GM18951 (cell line): ENCODE measurements around the gene TTYH3.

Experiments used
- POLR2A ChIP-seq: IDR thresholded peaks from 4 replicates; pipeline ENCODE4 v1.6.1; 2011; ENCODE audit warnings: mild to moderate bottlenecking; ENCODE audit not compliant: insufficient read length, insufficient read depth; ENCODE audit errors: extremely low read depth
- in situ Hi-C: fragments of 300-500 bp; cut with MboI; formaldehyde crosslinking; loops from one replicate; pipeline ENCODE4 v1.12.0; 2022; ENCODE audit warnings: low sequenced_read_pairs, mixed read lengths, inconsistent platforms; ENCODE audit not compliant: unreplicated experiment

The TTYH3 gene

DNA sequence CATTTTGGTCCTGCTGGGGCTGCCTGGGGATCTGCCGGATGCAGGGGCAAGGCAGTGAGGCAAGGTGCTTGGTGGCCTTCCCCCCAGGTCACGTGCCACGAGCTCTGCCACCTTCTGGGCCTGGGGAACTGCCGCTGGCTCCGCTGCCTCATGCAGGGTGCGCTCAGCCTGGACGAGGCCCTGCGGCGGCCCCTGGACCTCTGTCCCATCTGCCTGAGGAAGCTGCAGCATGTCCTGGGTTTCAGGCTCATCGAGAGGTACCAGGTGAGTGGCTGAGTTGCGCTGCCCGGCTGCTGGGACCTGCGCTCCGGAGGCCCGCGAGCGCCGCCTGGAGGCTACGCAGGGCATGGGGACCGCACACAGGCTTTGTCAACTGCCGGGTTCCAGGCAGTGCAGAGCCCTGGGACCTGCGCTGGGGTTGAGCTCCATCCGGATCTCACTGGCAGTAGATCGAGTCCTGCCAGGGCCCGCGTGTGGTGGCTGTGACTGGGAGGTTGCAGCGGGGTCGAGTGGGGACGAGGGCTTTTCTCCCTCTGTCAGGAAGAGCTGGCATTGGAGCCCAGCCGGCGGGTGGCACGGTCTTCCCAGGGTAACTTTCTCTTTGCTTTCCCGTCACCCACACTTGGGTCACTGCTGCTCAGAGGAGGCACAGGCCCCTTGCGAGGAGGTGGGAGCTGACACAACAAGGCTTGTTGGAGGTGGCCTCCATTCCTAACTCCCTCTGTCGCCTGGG is 77.9 kb downstream of the TTYH3 start:
- in situ Hi-C loops = loop anchor here (5.0 kb wide), 1 partner anchor 37 kb away; no protein-coding TSS in a partner anchor
- peak; percentile 16 for TF ChIP-seq POLR2A

DNA sequence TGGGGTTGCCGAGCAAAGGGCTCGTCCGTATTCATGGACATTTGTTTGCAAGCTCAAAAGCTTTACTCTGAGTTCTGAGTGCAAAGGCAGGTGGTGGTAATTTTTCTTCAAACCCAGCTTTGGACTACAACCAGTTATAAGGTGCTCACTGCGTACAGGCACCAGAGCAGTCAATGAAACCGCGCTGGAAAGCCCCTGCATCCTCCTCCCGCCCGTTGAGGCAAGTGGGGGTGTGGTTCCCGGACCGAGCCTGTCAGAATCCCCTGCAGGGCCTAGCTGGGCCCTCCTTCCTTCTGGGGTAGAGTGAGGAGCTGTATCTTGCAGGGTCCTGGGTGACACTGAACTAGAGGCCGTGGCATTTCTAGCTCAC is 78.5 kb downstream of the TTYH3 start:
- peak; percentile 21 for TF ChIP-seq POLR2A
- in situ Hi-C loops = no loop called here

DNA sequence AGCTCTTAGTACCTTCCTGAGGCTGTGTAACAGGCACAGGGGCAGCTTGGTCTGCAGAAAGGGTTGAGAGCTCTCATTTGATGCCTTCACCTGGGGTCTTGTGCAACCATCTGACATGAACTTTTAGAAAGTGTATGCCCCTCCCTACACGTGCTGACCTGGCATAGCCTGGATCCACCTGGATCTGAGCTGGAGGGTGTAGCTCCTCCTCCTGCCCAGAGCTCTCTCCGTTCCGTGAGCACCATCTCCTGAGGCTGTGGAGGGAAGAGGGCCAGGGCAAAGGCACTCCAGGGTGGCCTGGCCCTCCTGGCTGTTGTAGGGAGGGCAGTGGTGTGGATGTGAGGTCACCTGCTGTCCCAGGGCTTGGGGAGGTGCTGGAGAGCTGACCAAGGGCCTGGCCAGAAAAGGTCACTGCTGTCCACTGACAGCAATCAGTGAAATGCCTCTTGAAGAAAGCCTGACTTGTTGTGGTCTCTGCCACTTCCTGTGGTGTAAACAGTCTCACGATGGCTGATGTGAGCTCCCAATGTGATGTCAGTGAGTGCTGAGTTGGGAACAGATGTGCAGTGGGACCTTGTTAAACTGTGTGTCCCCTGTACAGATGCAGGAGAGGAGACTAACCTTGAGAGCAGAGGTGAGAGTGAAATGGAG is 79.2 kb downstream of the TTYH3 start:
- no peak for TF ChIP-seq POLR2A
- in situ Hi-C loops = no loop called here

DNA sequence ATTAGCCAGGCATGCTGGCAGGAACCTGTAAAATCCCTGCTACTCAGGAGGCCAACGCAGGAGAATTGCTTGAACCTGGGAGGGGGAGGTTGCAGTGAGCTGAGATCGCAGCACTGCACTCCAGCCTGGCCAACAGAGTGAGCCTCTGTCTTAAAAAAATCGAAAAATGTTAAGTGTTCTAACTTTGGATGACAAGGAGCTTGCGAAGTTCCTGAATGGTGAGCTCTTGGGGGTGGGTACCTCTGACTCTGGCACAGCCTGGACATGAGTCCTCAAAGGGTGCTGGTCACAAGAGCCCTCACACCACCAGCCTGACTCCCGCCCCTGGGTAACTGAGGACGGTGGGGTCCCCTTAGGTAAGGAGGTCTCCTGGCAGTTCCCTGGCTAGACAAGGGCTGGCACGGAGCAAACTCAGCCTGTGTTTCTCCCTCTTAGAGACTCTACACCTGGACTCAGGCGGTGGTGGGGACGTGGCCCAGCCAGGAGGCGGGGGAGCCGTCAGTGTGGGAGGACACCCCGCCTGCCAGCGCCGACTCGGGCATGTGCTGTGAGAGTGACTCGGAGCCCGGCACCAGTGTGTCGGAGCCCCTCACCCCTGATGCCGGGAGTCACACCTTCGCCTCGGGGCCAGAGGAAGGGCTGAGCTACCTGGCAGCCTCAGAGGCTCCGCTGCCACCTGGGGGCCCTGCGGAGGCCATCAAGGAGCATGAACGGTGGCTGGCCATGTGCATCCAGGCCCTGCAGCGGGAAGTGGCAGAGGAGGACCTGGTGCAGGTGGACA is 80.3 kb downstream of the TTYH3 start:
- no peak for TF ChIP-seq POLR2A
- in situ Hi-C loops = no loop called here

DNA sequence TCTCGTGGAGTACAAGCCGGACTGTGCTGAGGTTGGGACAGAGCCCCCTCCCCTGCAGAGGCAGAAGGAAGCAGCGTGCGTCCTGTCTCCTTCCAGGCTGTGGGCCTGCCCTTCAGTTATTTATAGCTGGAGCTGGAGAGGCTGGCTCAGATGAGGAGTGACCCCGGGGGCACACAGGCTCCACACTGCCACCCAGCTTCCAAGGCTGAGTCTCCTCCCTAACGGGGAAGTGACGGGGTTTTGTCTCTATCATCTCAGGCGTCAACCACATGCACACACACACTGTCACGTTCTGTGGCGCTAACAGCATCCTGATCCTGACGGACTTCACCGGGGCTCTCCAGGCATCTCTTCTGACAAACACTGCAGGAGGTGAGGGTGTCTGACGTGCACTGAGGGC is 81.6 kb downstream of the TTYH3 start:
- TF ChIP-seq POLR2A = no peak
- in situ Hi-C loops = no loop called here

DNA sequence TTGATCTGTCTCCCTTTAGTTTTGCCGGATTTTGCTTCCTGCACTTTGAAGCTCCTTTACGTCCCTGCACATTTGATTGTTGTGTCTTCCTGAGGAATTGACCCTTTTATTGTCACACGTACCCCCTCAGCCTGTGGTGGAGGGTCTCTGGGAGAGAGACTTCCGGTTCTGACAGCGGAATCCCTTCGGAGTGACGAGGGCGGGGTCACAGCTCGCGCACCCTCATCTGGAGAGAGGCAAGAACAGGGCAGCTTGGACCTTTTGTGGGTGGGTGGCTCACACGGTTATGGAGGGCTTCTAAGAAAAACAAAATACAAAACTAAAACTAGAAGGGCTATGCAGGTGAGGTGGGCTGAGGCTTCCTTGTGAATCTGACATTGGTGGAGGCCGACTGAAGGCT is 82.2 kb downstream of the TTYH3 start:
- in situ Hi-C loops = no loop called here
- TF ChIP-seq POLR2A = no peak
